B cell (primary cell): ENCODE results near the gene ERC2.

ENCODE experiments used
- CTCF ChIP-seq: fragments of 200-600 bp; IDR thresholded peaks from one replicate; pipeline ENCODE4 v1.8.0; 2022; ENCODE audit warnings: antibody characterized with exemption, mild to moderate bottlenecking
- EZH2 ChIP-seq: IDR thresholded peaks from 2 replicates; pipeline ENCODE4 v1.6.1; 2012; ENCODE audit warnings: borderline replicate concordance, low read depth, mild to moderate bottlenecking, moderate library complexity, low read length; ENCODE audit not compliant: insufficient read depth, poor library complexity, severe bottlenecking

- TF ChIP-seq CTCF, result no peak
- TF ChIP-seq EZH2, result no peak
These were observed 846.2 kb downstream of the ERC2 start for GRCh38 chr3:55622116-55622515.
